Effector memory CD8-positive, alpha-beta T cell (primary cell): ENCODE measurements around the gene YIPF1.
A peak's percentile ranks its signal among the peaks of the same experiment; 100 is the strongest.
"Not testable (repeated sequence)": the region's sequence is repeated elsewhere in the genome, so short reads cannot be mapped to it uniquely, and the experiment has no call there.

Experiments
- ATAC-seq: fragments of 150-1000 bp; cut with Tn5 transposase; replicated peaks from 2 replicates; pipeline ENCODE4 v1.10.0; 2021; ENCODE audit warnings: mild to moderate bottlenecking, moderate library complexity
- DNase-seq, 3 experiments: peaks; one replicate each; pipeline ENCODE4 v3.0.0; 2021
- H3K27ac Mint-ChIP-seq, 2 donors: one replicate each; pipeline ENCODE4 v1.8.0; 2022; ENCODE audit warnings: mild to moderate bottlenecking in 2 of 2, mixed read lengths in 2 of 2, moderate library complexity in 2 of 2
- H3K27me3 Mint-ChIP-seq, 2 donors: one replicate each; pipeline ENCODE4 v1.8.0; 2022; ENCODE audit warnings: mixed read lengths in 2 of 2
- H3K36me3 Mint-ChIP-seq: one replicate; pipeline ENCODE4 v1.8.0; 2022; ENCODE audit warnings: mild to moderate bottlenecking, moderate library complexity, mixed read lengths; ENCODE audit not compliant: insufficient read depth
- H3K4me1 Mint-ChIP-seq, 2 donors: one replicate each; pipeline ENCODE4 v1.8.0; 2022; ENCODE audit warnings: low read depth in 2 of 2, mixed read lengths in 2 of 2
- H3K4me3 Mint-ChIP-seq, 2 donors: one replicate each; pipeline ENCODE4 v1.8.0; 2022; ENCODE audit warnings: mild to moderate bottlenecking in 2 of 2, mixed read lengths in 2 of 2, moderate library complexity in 2 of 2
- H3K9me3 Mint-ChIP-seq, 2 donors: one replicate each; pipeline ENCODE4 v1.8.0; 2022; ENCODE audit warnings: mixed read lengths in 2 of 2

YIPF1 gene

DNA sequence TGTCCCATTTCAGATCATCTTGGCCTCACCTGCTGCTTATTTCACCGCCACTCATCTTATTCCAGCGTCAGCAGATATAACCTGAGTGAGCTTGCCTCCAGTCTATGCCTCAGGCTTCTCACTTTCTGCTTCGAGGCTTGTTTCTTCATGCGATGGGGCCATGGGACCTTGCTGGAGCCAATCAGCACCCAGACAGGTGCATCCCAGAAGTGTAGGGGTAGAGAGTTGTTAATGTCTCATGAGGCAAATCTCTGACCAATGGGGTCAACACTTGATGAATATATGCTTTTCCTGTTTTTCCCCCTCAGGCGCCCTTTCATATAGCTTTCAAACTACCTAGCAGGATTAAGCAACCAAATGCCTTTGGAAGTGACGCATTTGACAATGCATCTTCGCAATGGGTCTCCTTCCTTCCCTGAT is 935 bp upstream of the YIPF1 start:
- DNase-seq (no peak), ATAC-seq (no peak)
- Mint-ChIP-seq H3K27me3 (peaks cover 0 to 2% of the 10 kb centered on the region in 2 donors), H3K27ac (peak overlapping the region; percentile 87 to 96), H3K4me3 (peak overlapping the region; percentile 95 to 100), H3K9me3 (no peaks in the 10 kb centered on the region), H3K4me1 (peaks cover 22 to 25% of the 10 kb centered on the region in 2 donors), H3K36me3 (peaks cover 4% of the 10 kb centered on the region)

DNA sequence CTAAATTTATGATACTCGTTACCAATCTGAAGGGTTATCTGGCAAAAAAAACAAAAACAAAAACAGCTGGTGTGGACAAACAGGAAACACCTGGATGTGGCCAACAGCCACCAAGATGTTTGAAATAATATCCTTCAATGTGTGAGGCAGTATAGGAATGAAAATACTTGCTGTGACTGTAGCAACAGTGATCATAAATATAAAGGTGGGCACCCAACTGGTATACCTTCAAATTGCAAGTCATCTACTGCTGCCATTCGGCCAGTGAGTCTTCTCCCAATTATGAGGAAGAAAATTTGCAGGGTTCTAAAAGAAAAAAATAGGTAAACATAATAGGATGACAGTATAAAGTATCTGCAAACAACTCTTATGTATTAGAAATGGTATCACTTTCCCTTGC is 916 bp downstream of the YIPF1 start:
- Mint-ChIP-seq H3K4me1 (peaks cover 29 to 30% of the 10 kb centered on the region in 2 donors), H3K9me3 (no peaks in the 10 kb centered on the region), H3K27ac (peak overlapping the region in 1 of 2 donors; percentile 87), H3K36me3 (peaks cover 4% of the 10 kb centered on the region), H3K27me3 (no peaks in the 10 kb centered on the region), H3K4me3 (peak overlapping the region; percentile 95 to 100)
- DNase-seq = no peak
- no peak for ATAC-seq

DNA sequence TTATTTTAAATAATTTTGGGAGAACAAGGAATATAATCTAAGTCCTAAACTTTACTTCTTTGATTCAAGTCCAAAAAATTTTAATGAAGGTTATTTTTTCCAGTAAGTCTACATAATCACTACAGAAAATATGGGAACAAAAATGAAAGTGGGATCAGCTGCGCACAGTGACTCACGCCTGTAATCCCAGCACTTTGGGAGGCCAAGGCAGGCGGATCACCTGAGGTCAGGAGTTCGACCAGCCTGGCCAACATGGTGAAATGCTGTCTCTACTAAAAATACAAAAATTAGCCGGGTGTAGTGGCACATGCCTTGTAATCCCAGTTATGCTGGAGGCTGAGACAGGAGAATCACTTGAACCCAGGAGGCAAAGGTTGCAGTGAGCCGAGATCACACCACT is 6.0 kb downstream of the YIPF1 start:
- not testable (repeated sequence) for H3K9me3 Mint-ChIP-seq, ATAC-seq, H3K4me3 Mint-ChIP-seq, H3K27me3 Mint-ChIP-seq, DNase-seq
- Mint-ChIP-seq H3K4me1 (peaks cover 16 to 25% of the 10 kb centered on the region in 2 donors), H3K27ac (peak overlapping the region in 1 of 2 donors; percentile 44), H3K36me3 (peaks cover 22% of the 10 kb centered on the region)

DNA sequence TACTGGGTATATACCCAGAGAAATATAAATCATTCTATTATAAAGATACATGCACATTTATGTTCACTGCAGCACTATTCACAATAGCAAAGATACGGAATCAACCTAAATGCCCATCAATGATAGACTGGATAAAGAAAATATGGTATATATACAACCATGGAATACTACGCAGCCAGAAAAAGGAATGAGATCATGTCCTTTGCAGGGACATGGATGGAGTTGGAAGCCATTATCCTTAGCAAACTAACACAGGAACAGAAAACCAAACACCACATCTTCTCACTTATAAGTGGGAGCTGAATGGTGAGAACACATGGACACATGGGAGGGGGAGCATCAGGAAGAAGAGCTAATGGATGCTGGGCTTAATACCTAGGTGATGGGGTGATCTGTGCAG is 7.7 kb downstream of the YIPF1 start:
- not testable (repeated sequence) for DNase-seq, H3K9me3 Mint-ChIP-seq, H3K4me3 Mint-ChIP-seq, H3K27ac Mint-ChIP-seq, ATAC-seq, H3K27me3 Mint-ChIP-seq
- Mint-ChIP-seq H3K36me3 (peaks cover 38% of the 10 kb centered on the region), H3K4me1 (peaks cover 7 to 15% of the 10 kb centered on the region in 2 donors)

DNA sequence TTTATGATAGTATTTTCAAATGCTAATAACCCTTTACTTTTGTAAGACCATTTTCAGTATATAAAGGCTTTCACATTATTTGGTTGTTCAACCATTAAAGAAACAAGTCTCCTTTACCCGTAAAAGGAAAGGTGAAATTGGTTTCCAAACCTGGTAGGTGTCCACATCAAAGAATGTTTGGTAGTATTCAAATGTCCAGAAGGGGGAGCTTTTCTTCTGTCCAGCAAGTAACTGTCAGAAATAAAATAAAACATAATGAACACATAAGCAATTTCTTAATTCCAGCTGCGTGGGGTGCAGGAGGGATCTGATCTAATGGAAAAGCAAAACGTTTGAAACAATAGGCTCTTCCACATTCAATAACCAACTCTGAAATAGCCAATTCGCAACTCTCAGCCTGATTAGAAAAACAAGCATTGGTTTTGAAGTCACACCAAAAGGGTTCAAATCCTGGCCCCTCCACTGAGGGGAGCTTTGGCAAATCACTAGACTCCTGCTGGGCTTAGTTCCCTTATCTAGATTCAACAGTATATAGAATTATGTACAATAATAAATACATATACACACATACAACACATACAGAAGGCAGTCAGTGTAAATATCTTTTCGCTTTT is 11.0 kb downstream of the YIPF1 start:
- no peak for DNase-seq
- peaks cover 45% of the 10 kb centered on the region for H3K36me3 Mint-ChIP-seq
- ATAC-seq = no peak

DNA sequence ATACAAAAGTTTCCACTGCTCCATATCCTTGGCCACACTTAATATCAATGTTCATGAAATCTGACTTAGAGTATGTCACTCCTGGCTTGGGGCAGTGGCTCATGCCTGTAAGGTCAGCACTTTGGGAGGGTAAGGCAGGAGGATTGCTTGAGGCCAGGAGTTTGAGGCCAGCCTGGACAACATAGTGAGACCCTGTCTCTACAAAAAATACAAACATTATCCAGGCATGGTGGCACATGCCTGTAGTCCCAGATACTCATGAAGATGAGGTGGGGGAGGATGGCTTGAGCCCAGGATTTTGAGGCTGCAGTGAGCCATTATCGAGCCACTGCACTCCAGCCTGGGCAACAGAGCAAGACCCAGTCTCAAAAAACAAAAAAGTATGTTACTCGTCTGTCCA is 14.4 kb downstream of the YIPF1 start:
- H3K4me3 Mint-ChIP-seq = not testable (repeated sequence)

More for the DNA sequence above, 11.0 kb downstream of the YIPF1 start:
- H3K9me3 Mint-ChIP-seq = peaks cover 3 to 7% of the 10 kb centered on the region in 2 donors
- no peaks in the 10 kb centered on the region for H3K27me3 Mint-ChIP-seq
- H3K4me3 Mint-ChIP-seq = no peak overlapping the region
- no peak overlapping the region for H3K27ac Mint-ChIP-seq
- peaks cover 0 to 5% of the 10 kb centered on the region in 2 donors for H3K4me1 Mint-ChIP-seq

DNA sequence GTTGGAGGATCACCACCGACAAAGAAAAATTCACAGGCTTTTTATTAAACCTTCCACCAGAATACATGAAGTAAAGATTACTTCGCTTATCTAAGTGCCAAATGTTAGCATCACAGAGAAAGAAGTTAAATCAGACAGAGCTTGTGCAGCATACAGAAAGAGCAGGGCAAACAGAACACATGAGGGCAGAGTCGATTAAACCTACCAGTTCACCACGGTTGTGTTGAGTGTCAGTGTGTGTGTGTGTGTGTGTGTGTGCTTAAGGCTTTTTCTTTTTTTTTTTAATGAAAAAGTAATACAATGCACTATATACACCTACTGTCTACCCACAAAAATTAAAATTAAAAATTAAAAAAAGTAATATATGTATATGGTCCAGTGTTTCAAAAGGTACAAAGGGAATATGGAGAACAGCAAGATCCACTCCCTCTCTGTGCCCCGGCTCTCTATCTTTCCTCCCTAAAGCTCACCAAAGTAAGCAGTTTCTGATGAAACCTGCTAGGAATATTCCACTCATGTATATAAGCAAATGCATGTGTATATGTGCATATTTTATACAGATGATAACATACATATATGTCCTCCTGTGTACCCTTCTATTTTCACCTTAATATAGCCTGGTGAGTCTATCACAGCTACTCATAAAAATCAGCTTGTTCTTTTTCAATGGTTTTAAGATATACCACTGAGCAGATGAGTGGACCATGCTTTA is 17.7 kb downstream of the YIPF1 start:
- Mint-ChIP-seq H3K27ac (no peak overlapping the region), H3K4me1 (no peaks in the 10 kb centered on the region), H3K9me3 (no peaks in the 10 kb centered on the region), H3K4me3 (no peak overlapping the region), H3K27me3 (no peaks in the 10 kb centered on the region), H3K36me3 (peaks cover 45% of the 10 kb centered on the region)
- DNase-seq (no peak), ATAC-seq (no peak)

More for the DNA sequence above, 14.4 kb downstream of the YIPF1 start:
- H3K4me1 Mint-ChIP-seq, ATAC-seq, H3K27me3 Mint-ChIP-seq, H3K9me3 Mint-ChIP-seq, DNase-seq, H3K27ac Mint-ChIP-seq: not testable (repeated sequence)
- peaks cover 43% of the 10 kb centered on the region for H3K36me3 Mint-ChIP-seq

DNA sequence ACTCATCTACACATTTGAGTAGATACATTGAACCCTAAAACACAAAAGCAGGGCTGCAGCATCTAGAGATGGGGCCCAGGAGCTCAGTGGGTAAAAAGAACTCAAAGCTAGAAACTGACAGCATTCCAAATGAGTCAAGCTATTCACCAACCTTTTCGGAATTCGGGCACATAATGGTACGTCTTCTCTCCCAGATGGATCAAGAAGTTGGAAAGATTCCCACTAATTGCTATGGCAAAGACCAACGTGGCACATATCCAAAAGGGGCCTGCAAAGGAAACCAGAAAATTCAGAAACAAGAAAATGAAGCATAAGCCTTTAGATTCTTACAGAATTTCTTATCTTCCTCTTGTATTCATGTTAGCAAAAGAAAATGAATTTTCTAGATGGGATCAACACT is 18.4 kb downstream of the YIPF1 start:
- H3K4me3 Mint-ChIP-seq = no peak overlapping the region

DNA sequence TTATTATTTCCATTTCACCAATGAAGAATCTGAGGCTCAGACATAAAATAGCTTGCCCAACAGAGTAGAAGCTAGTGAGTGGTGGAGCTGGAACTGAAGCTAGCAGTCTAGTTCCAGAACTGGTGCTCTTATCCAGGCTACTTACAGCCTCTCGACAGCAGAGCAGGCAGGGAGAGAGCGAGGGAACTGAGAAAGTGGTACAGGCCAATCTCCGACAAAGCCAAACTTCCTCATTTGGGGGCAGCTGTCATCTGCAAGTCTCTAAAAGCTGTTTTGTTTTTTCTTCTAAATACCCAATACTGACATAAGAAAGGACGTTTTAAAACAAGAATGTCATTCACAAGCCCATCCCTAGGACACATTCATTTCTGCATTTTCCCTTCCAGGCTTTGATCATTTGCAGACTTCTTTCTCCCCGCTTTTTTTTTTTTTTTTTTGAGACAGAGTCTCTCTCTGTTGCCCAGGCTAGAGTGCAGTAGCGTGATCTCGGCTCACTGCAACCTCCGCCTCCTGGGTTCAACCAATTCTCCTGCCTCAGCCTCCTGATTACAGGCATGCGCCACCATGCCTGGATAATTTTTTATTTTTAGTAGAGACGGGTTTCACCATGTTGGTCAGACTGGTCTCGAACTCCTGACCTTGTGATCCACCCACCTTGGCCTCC is 20.0 kb downstream of the YIPF1 start:
- H3K27me3 Mint-ChIP-seq = no peaks in the 10 kb centered on the region
- H3K4me1 Mint-ChIP-seq = no peaks in the 10 kb centered on the region
- DNase-seq (no peak), ATAC-seq (no peak)
- H3K27ac Mint-ChIP-seq = no peak overlapping the region
- H3K4me3 Mint-ChIP-seq = no peak overlapping the region
- peaks cover 55% of the 10 kb centered on the region for H3K36me3 Mint-ChIP-seq
- H3K9me3 Mint-ChIP-seq = no peaks in the 10 kb centered on the region

More for the DNA sequence above, 18.4 kb downstream of the YIPF1 start:
- no peaks in the 10 kb centered on the region for H3K27me3 Mint-ChIP-seq
- peaks cover 50% of the 10 kb centered on the region for H3K36me3 Mint-ChIP-seq
- H3K4me1 Mint-ChIP-seq = no peaks in the 10 kb centered on the region
- DNase-seq = no peak
- ATAC-seq = no peak
- no peak overlapping the region for H3K27ac Mint-ChIP-seq
- no peaks in the 10 kb centered on the region for H3K9me3 Mint-ChIP-seq

DNA sequence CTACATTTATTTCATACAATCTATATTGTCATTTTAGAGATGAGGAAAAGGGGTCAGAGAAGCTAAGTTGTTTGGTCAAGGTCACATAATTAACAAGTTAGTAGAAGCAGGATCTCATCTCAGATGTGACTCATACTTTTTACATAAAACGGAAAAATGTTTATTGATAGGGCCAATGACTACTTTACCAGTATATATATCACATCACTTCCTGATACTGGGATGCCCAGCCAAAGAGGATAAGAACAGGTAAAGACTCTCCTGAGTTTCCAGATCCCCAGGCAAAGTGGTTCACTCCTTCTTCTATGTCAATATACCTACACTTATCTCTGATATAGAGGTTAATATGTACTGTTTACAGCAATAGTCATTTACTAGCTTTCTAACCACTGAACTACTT is 21.0 kb downstream of the YIPF1 start:
- no peaks in the 10 kb centered on the region for H3K27me3 Mint-ChIP-seq
- DNase-seq (no peak), ATAC-seq (no peak)
- H3K27ac Mint-ChIP-seq = peak overlapping the region in 1 of 2 donors; percentile 62
- no peaks in the 10 kb centered on the region for H3K4me1 Mint-ChIP-seq
- H3K36me3 Mint-ChIP-seq = peaks cover 52% of the 10 kb centered on the region
- H3K4me3 Mint-ChIP-seq = no peak overlapping the region
- no peaks in the 10 kb centered on the region for H3K9me3 Mint-ChIP-seq

DNA sequence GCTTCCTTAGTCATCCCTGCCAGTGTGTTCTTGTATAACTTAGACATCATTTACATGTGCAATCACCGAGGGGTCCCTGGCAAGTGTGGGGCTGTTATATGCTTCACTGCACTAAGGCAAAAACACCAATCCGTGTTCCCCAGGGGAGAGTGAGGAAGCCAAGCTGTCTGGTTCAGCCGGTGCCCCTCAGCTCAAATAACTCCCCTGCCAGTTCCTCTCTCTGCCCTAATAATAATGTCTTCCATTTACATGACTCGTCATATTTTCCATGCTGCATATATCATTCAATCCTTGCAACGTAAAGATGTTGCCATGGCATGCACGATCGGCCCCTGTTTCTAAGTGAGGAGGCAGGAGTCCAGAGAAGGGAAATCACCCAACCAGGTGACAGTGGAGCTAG is 27.1 kb downstream of the YIPF1 start:
- Mint-ChIP-seq H3K4me1 (peaks cover 3 to 8% of the 10 kb centered on the region in 2 donors), H3K4me3 (no peak overlapping the region), H3K27ac (peak overlapping the region; percentile 21 to 55), H3K27me3 (no peaks in the 10 kb centered on the region), H3K36me3 (peaks cover 26% of the 10 kb centered on the region), H3K9me3 (no peaks in the 10 kb centered on the region)
- ATAC-seq = no peak
- DNase-seq = no peak

DNA sequence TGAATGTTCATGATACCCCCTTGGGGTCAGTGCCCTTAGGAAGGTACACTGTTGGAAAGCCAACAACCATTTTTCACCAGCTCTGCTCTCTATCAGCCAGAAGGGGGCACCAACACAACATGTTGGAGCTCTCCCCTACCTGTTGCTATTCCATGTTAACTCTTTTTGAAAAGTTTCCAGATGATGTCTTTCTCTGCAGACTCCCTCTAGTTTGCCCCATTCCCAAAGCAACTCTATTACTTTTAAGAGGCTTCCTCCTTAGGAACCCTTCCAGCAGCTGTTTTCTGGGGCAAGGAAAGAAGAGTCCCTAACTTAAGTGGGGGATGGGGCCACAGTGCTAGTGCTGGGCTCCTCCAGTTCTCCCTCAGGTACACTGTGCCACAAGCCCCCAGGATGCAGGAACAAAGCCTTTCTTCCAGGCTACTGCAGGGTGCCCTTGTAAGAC is 28.6 kb downstream of the YIPF1 start:
- Mint-ChIP-seq H3K9me3 (no peaks in the 10 kb centered on the region), H3K27me3 (no peaks in the 10 kb centered on the region), H3K4me1 (peaks cover 3 to 8% of the 10 kb centered on the region in 2 donors), H3K4me3 (no peak overlapping the region), H3K36me3 (peaks cover 15% of the 10 kb centered on the region), H3K27ac (peak overlapping the region; percentile 56 to 63)
- DNase-seq = peak; percentile 36 to 42 (median 36)
- peak; percentile 72 for ATAC-seq

DNA sequence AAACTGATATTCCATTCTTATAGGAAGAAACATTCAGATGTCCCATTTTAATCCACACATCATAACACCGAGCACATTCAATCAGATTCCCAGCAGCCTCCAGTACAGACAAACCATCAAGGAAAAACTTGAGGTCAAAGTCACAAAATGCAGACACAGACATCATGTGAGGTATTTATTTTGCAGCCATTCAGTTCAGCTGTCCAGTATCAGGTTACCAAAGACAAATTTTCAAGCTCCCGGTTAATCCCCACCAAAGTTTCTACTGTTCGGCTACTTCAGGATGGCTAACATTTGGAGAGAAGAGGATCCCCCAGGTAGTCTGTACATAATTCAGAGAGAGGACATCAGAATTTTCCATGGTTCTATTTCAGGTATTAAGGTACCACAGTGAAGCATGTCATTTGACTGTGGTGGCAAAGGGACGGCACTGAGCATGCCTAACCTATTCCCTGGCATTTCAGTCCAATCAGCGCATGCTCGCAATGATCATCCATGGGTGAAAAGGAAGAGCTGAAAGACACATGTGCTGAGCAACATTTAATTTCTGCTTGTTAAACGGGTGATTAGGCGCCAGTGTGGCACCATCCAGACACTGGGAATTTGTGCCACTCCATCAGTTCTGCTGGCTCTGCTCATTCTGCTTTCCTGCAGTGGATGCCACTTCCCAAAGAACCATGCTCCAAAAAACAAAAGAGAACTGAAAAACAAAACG is 37.9 kb downstream of the YIPF1 start:
- H3K27me3 Mint-ChIP-seq = no peaks in the 10 kb centered on the region
- H3K4me1 Mint-ChIP-seq = no peaks in the 10 kb centered on the region
- no peak overlapping the region for H3K4me3 Mint-ChIP-seq
- no peak for DNase-seq
- ATAC-seq = no peak
- no peaks in the 10 kb centered on the region for H3K9me3 Mint-ChIP-seq
- peaks cover 29% of the 10 kb centered on the region for H3K36me3 Mint-ChIP-seq
- H3K27ac Mint-ChIP-seq = no peak overlapping the region
